WTC11 (cell line): ENCODE measurements around the gene COL11A1. TPM values are rescaled to one million over a fixed set of nuclear protein-coding genes. Genes with fewer than 3 reads are reported as not detected.

Experiments
- ATAC-seq: fragments of 200-7000 bp; cut with Tn5 transposase; 2 replicates; pipeline ENCODE4 v1.10.0; 2021; ENCODE audit warnings: mild to moderate bottlenecking, moderate library complexity
- CTCF ChIA-PET: fragments of 300-600 bp; sonication (Branson Sonifier 250); formaldehyde crosslinking; loops from one replicate; lab custom pipeline; 2021; ENCODE audit warnings: antibody characterized with exemption; lab: Charles Lee
- POLR2A ChIA-PET: fragments of 350-600 bp; sonication (Branson Sonifier 250); formaldehyde crosslinking; loops from one replicate; lab custom pipeline; 2021; ENCODE audit warnings: antibody characterized with exemption; lab: Charles Lee
- DNase-seq: peaks from one replicate; pipeline ENCODE4 v3.0.0; 2021; ENCODE audit warnings: low spot score
- H3K27ac Mint-ChIP-seq: 2 replicates; pipeline ENCODE4 v1.8.0; 2021; ENCODE audit warnings: mixed read lengths
- H3K27me3 Mint-ChIP-seq: 2 replicates; pipeline ENCODE4 v1.8.0; 2021; ENCODE audit warnings: low read depth, mild to moderate bottlenecking, moderate library complexity, mixed read lengths
- H3K36me3 Mint-ChIP-seq: 2 replicates; pipeline ENCODE4 v1.8.0; 2021; ENCODE audit warnings: mixed read lengths
- H3K4me1 Mint-ChIP-seq: 2 replicates; pipeline ENCODE4 v1.8.0; 2022; ENCODE audit warnings: mixed read lengths
- H3K4me3 Mint-ChIP-seq: 2 replicates; pipeline ENCODE4 v1.8.0; 2021; ENCODE audit warnings: mild to moderate bottlenecking, moderate library complexity, mixed read lengths
- H3K9me3 Mint-ChIP-seq: 2 replicates; pipeline ENCODE4 v1.8.0; 2021; ENCODE audit warnings: mixed read lengths
- EMX1 ChIP-seq: fragments of 250-450 bp; sonication (Bioruptor Pico); IDR thresholded peaks from 2 replicates; pipeline ENCODE4 v1.8.0; 2021; ENCODE audit warnings: mild to moderate bottlenecking
- ERG ChIP-seq: fragments of 250-450 bp; sonication (Bioruptor Pico); IDR thresholded peaks from 2 replicates; pipeline ENCODE4 v1.8.0; 2021; ENCODE audit warnings: mild to moderate bottlenecking
- FOXP1 ChIP-seq: sonication (generic); formaldehyde crosslinking; IDR thresholded peaks from 2 replicates; pipeline ENCODE4 v1.8.0; 2022; ENCODE audit warnings: missing genetic modification reagents, mild to moderate bottlenecking, moderate library complexity, borderline replicate concordance
- GABPB1 ChIP-seq: sonication (generic); formaldehyde crosslinking; IDR thresholded peaks from 2 replicates; pipeline ENCODE4 v1.8.1; 2023; ENCODE audit warnings: mild to moderate bottlenecking, missing genetic modification reagents
- GTF2I ChIP-seq: fragments of 250-450 bp; sonication (Bioruptor Pico); conservative IDR thresholded peaks from 2 replicates; pipeline ENCODE4 v1.4.0; 2021; ENCODE audit warnings: mild to moderate bottlenecking
- JUN ChIP-seq: sonication (generic); formaldehyde crosslinking; IDR thresholded peaks from 2 replicates; pipeline ENCODE4 v1.8.0; 2023; ENCODE audit warnings: mild to moderate bottlenecking, missing genetic modification reagents
- MYBL2 ChIP-seq: sonication (generic); formaldehyde crosslinking; IDR thresholded peaks from 2 replicates; pipeline ENCODE4 v1.8.1; 2023; ENCODE audit warnings: mild to moderate bottlenecking, moderate library complexity, missing genetic modification reagents
- NFATC4 ChIP-seq: fragments of 250-450 bp; sonication (Bioruptor Pico); IDR thresholded peaks from 2 replicates; pipeline ENCODE4 v1.9.0; 2021; ENCODE audit warnings: mild to moderate bottlenecking
- NR1H2 ChIP-seq: sonication (generic); formaldehyde crosslinking; IDR thresholded peaks from 2 replicates; pipeline ENCODE4 v1.9.0; 2021; ENCODE audit warnings: mild to moderate bottlenecking, moderate library complexity, missing genetic modification reagents
- NR2C2 ChIP-seq: sonication (generic); formaldehyde crosslinking; IDR thresholded peaks from 2 replicates; pipeline ENCODE4 v1.8.0; 2022; ENCODE audit warnings: mild to moderate bottlenecking, missing genetic modification reagents
- OVOL2 ChIP-seq: fragments of 250-450 bp; sonication (Bioruptor Pico); IDR thresholded peaks from 2 replicates; pipeline ENCODE4 v1.9.0; 2021; ENCODE audit warnings: mild to moderate bottlenecking, borderline replicate concordance
- PREB ChIP-seq: sonication (generic); formaldehyde crosslinking; IDR thresholded peaks from 2 replicates; pipeline ENCODE4 v1.8.1; 2022; ENCODE audit warnings: mild to moderate bottlenecking, missing genetic modification reagents, moderate library complexity, borderline replicate concordance
- PRRX2 ChIP-seq: fragments of 250-450 bp; sonication (Bioruptor Pico); IDR thresholded peaks from 2 replicates; pipeline ENCODE4 v1.8.0; 2021; ENCODE audit warnings: mild to moderate bottlenecking
- SMAD3 ChIP-seq: sonication (generic); formaldehyde crosslinking; IDR thresholded peaks from 2 replicates; pipeline ENCODE4 v1.8.0; 2022; ENCODE audit warnings: missing genetic modification reagents, mild to moderate bottlenecking, borderline replicate concordance
- SP1 ChIP-seq: sonication (generic); formaldehyde crosslinking; conservative IDR thresholded peaks from 2 replicates; pipeline ENCODE4 v1.8.1; 2022; ENCODE audit warnings: missing genetic modification reagents
- TEAD4 ChIP-seq: sonication (generic); formaldehyde crosslinking; IDR thresholded peaks from 2 replicates; pipeline ENCODE4 v1.8.0; 2022; ENCODE audit warnings: mild to moderate bottlenecking, missing genetic modification reagents
- USF2 ChIP-seq: sonication (generic); formaldehyde crosslinking; IDR thresholded peaks from 2 replicates; pipeline ENCODE4 v1.8.1; 2023; ENCODE audit warnings: mild to moderate bottlenecking, missing genetic modification reagents, moderate library complexity
- ZNF416 ChIP-seq: fragments of 250-450 bp; sonication (Bioruptor Pico); IDR thresholded peaks from 2 replicates; pipeline ENCODE4 v1.9.0; 2021; ENCODE audit warnings: mild to moderate bottlenecking, inconsistent platforms
- ZNF425 ChIP-seq: fragments of 250-450 bp; sonication (Bioruptor Pico); conservative IDR thresholded peaks from 2 replicates; pipeline ENCODE4 v1.9.0; 2021; ENCODE audit warnings: mild to moderate bottlenecking
- ZSCAN18 ChIP-seq: fragments of 250-450 bp; sonication (Bioruptor Pico); IDR thresholded peaks from 2 replicates; pipeline ENCODE4 v2.1.2; 2022; ENCODE audit warnings: mild to moderate bottlenecking, moderate library complexity
- total RNA-seq: library from RNA; stranded (reverse); gene quantifications from 3 replicates; pipeline ENCODE4 v1.2.3, GENCODE V29; 2021
- TF ChIP-seq, protein P1 (sequence below): sonication (generic); formaldehyde crosslinking; IDR thresholded peaks from 2 replicates; pipeline ENCODE4 v1.8.0; 2023; ENCODE audit warnings: missing genetic modification reagents
- TF ChIP-seq, protein P2 (sequence below): fragments of 250-450 bp; sonication (Bioruptor Pico); IDR thresholded peaks from 2 replicates; pipeline ENCODE4 v1.9.0; 2021; ENCODE audit warnings: mild to moderate bottlenecking
- TF ChIP-seq, protein P3 (sequence below): sonication (generic); formaldehyde crosslinking; IDR thresholded peaks from 2 replicates; pipeline ENCODE4 v1.8.0; 2022; ENCODE audit warnings: mild to moderate bottlenecking, missing genetic modification reagents
- TF ChIP-seq, protein P4 (sequence below): sonication (generic); formaldehyde crosslinking; IDR thresholded peaks from 2 replicates; pipeline ENCODE4 v1.8.1; 2023; ENCODE audit warnings: mild to moderate bottlenecking, missing genetic modification reagents, moderate library complexity
- TF ChIP-seq, protein P5 (sequence below): sonication (generic); formaldehyde crosslinking; IDR thresholded peaks from 2 replicates; pipeline ENCODE4 v1.8.1; 2022; ENCODE audit warnings: mild to moderate bottlenecking, moderate library complexity, missing genetic modification reagents

The COL11A1 gene
- total RNA-seq, 1 experiment from 2014 or later, result 13.1 TPM

DNA sequence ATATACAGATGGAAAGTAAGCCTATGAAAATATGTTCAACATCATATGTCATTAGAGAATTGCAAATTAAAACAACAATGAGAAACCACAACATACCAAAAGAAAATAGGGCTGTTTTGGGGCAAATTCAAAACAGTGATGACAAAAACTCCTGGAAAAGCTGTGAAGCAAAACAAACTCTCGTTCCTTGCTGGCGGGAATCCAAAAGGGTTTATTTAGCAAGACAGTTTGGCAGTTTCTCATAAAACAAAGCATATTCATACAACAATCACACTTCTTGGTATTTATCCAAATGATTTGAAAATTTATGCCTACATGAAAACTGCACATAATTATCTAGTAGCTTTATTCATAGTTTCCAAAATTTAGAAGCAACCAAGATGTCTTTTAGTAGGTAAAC is 44.4 kb downstream of the COL11A1 start (continued):
- no peak for TF ChIP-seq FOXP1
- no peak for TF ChIP-seq ZNF416
- no peak for TF ChIP-seq JUN (CRISPR knock-in tag)

GRCh38 chr1:103058391-103058790 is 49.9 kb downstream of the COL11A1 start:
- Mint-ChIP-seq H3K36me3 (no peaks in the 10 kb centered on the region), H3K27me3 (no peaks in the 10 kb centered on the region), H3K4me1 (no peaks in the 10 kb centered on the region), H3K27ac (no peak overlapping the region), H3K4me3 (no peak overlapping the region), H3K9me3 (0 out of 2 replicates have a peak, but pooled peaks cover 3% of the 10 kb centered on the region)
- no peak for DNase-seq
- no peak for TF ChIP-seq TEAD4 (CRISPR knock-in tag)
- TF ChIP-seq GABPB1 (CRISPR knock-in tag), result no peak
- no peak for TF ChIP-seq USF2
- no peak for TF ChIP-seq NR2C2 (CRISPR knock-in tag)
- TF ChIP-seq, protein P1, sequence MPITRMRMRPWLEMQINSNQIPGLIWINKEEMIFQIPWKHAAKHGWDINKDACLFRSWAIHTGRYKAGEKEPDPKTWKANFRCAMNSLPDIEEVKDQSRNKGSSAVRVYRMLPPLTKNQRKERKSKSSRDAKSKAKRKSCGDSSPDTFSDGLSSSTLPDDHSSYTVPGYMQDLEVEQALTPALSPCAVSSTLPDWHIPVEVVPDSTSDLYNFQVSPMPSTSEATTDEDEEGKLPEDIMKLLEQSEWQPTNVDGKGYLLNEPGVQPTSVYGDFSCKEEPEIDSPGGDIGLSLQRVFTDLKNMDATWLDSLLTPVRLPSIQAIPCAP, result no peak
- no peak for TF ChIP-seq ZSCAN18 (CRISPR knock-in tag)
- TF ChIP-seq SMAD3 (CRISPR knock-in tag), result no peak
- no peak for TF ChIP-seq NR1H2 (CRISPR knock-in tag)
- TF ChIP-seq NFATC4 (CRISPR knock-in tag), result no peak
- TF ChIP-seq PRRX2 (CRISPR knock-in tag), result no peak
- no peak for TF ChIP-seq ERG
- TF ChIP-seq SP1 (CRISPR knock-in tag), result no peak
- no peak for TF ChIP-seq ZNF425 (CRISPR knock-in tag)
- no peak for TF ChIP-seq FOXP1
- no peak for TF ChIP-seq PREB
- no peak for TF ChIP-seq MYBL2 (CRISPR knock-in tag)
- ATAC-seq, result no peak
- ChIA-PET CTCF (no interaction called here), POLR2A (no interaction called here)

- POLR2A ChIA-PET, result no interaction called here
- peaks cover 14% of the 10 kb centered on the region for H3K36me3 Mint-ChIP-seq
- H3K4me1 Mint-ChIP-seq, result no peaks in the 10 kb centered on the region
- no peak overlapping the region for H3K4me3 Mint-ChIP-seq
- ATAC-seq (no peak), DNase-seq (no peak)
- H3K27me3 Mint-ChIP-seq, result no peaks in the 10 kb centered on the region
- H3K27ac Mint-ChIP-seq, result no peak overlapping the region
- CTCF ChIA-PET, result no interaction called here
- peaks cover 18% of the 10 kb centered on the region for H3K9me3 Mint-ChIP-seq
- TF ChIP-seq, protein P2, sequence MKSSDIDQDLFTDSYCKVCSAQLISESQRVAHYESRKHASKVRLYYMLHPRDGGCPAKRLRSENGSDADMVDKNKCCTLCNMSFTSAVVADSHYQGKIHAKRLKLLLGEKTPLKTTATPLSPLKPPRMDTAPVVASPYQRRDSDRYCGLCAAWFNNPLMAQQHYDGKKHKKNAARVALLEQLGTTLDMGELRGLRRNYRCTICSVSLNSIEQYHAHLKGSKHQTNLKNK (CRISPR knock-in tag), result no peak
- TF ChIP-seq, protein P3, sequence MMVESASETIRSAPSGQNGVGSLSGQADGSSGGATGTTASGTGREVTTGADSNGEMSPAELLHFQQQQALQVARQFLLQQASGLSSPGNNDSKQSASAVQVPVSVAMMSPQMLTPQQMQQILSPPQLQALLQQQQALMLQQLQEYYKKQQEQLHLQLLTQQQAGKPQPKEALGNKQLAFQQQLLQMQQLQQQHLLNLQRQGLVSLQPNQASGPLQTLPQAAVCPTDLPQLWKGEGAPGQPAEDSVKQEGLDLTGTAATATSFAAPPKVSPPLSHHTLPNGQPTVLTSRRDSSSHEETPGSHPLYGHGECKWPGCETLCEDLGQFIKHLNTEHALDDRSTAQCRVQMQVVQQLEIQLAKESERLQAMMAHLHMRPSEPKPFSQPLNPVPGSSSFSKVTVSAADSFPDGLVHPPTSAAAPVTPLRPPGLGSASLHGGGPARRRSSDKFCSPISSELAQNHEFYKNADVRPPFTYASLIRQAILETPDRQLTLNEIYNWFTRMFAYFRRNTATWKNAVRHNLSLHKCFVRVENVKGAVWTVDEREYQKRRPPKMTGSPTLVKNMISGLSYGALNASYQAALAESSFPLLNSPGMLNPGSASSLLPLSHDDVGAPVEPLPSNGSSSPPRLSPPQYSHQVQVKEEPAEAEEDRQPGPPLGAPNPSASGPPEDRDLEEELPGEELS (CRISPR knock-in tag), result no peak
- TF ChIP-seq, protein P4, sequence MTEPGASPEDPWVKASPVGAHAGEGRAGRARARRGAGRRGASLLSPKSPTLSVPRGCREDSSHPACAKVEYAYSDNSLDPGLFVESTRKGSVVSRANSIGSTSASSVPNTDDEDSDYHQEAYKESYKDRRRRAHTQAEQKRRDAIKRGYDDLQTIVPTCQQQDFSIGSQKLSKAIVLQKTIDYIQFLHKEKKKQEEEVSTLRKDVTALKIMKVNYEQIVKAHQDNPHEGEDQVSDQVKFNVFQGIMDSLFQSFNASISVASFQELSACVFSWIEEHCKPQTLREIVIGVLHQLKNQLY (CRISPR knock-in tag), result no peak
- TF ChIP-seq OVOL2 (no peak), NR1H2 (CRISPR knock-in tag) (no peak), GTF2I (CRISPR knock-in tag) (no peak), EMX1 (CRISPR knock-in tag) (no peak), MYBL2 (CRISPR knock-in tag) (no peak)
- TF ChIP-seq, protein P5, sequence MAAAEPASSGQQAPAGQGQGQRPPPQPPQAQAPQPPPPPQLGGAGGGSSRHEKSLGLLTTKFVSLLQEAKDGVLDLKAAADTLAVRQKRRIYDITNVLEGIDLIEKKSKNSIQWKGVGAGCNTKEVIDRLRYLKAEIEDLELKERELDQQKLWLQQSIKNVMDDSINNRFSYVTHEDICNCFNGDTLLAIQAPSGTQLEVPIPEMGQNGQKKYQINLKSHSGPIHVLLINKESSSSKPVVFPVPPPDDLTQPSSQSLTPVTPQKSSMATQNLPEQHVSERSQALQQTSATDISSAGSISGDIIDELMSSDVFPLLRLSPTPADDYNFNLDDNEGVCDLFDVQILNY (CRISPR knock-in tag), result no peak
These were observed 51.9 kb downstream of the COL11A1 start for GRCh38 chr1:103056423-103056822.
